GM12878 (cell line): ENCODE data around the gene WDR74. TPM values are rescaled to one million over a fixed set of nuclear protein-coding genes. Genes with fewer than 3 reads are reported as not detected.
A peak's percentile ranks its signal among the peaks of the same experiment; 100 is the strongest.

Experiments
- FOS ChIP-seq: IDR thresholded peaks from 3 replicates; pipeline ENCODE4 v1.6.1; 2011; ENCODE audit warnings: borderline replicate concordance; ENCODE audit not compliant: insufficient read length; ENCODE audit errors: extremely low read depth
- GATAD2B ChIP-seq: fragments of 450-650 bp; conservative IDR thresholded peaks from 2 replicates; pipeline ENCODE4 v1.6.1; 2017; ENCODE audit warnings: low read depth, mild to moderate bottlenecking, moderate library complexity
- IRF5 ChIP-seq: fragments of 450-650 bp; IDR thresholded peaks from 2 replicates; pipeline ENCODE4 v1.6.1; 2017; ENCODE audit warnings: borderline replicate concordance
- NFXL1 ChIP-seq: fragments of 450-650 bp; IDR thresholded peaks from 2 replicates; pipeline ENCODE4 v1.6.1; 2017; ENCODE audit warnings: antibody characterized with exemption, mild to moderate bottlenecking, borderline replicate concordance
- NFYB ChIP-seq: IDR thresholded peaks from 2 replicates; pipeline ENCODE4 v1.6.1; 2011; ENCODE audit warnings: low read depth, mild to moderate bottlenecking, low read length, improper control_type of control experiment, moderate library complexity; ENCODE audit not compliant: insufficient read depth
- POLR2A ChIP-seq: IDR thresholded peaks from 2 replicates; pipeline ENCODE4 v1.6.1; 2011; ENCODE audit warnings: low read depth, mild to moderate bottlenecking, low read length
- POU2F2 ChIP-seq: IDR thresholded peaks from 3 replicates; pipeline ENCODE4 v1.6.1; 2011; ENCODE audit warnings: low read depth, mild to moderate bottlenecking, low read length, borderline replicate concordance
- RB1 ChIP-seq: fragments of 450-650 bp; formaldehyde crosslinking; IDR thresholded peaks from 2 replicates; pipeline ENCODE4 v1.6.1; 2017; ENCODE audit warnings: mild to moderate bottlenecking, borderline replicate concordance
- RUNX3 ChIP-seq: IDR thresholded peaks from 2 replicates; pipeline ENCODE4 v1.6.1; 2012; ENCODE audit warnings: low read length, inconsistent platforms
- SMC3 ChIP-seq: IDR thresholded peaks from 2 replicates; pipeline ENCODE4 v1.6.1; 2011; ENCODE audit warnings: low read length, improper control_type of control experiment, borderline replicate concordance
- SUPT20H ChIP-seq: IDR thresholded peaks from 2 replicates; pipeline ENCODE4 v1.6.1; 2011; ENCODE audit warnings: low read depth, mild to moderate bottlenecking, low read length, moderate library complexity, borderline replicate concordance; ENCODE audit not compliant: control insufficient read depth
- TAF1 ChIP-seq: IDR thresholded peaks from 2 replicates; pipeline ENCODE4 v1.6.1; 2011; ENCODE audit warnings: mild to moderate bottlenecking, low read depth, low read length, borderline replicate concordance
- ZBTB33 ChIP-seq: fragments of 450-650 bp; IDR thresholded peaks from 2 replicates; pipeline ENCODE4 v1.6.1; 2017; ENCODE audit warnings: mild to moderate bottlenecking
- polyA plus RNA-seq, 11 experiments: library from polyadenylated mRNA; depleted of rRNA in 4 of 11; unstranded in 6 of 11; stranded (reverse) in 5 of 11; fragments of >200 nt; fragmentation: Nextera tagmentation in 4 of 11; fragmentation: Illumina TruSeq in 1 of 11; extraction: Ambion mirVana in 4 of 11; extraction: Trizol in 1 of 11; gene quantifications; 1 replicate in 1 of 11; 2 replicates in 10 of 11; pipeline versions ENCODE4 v1.2.1 to v1.2.3, GENCODE V29; 2011 to 2016; ENCODE audit warnings: inconsistent platforms in 2 of 11, missing spikeins in 2 of 11, low read depth in 1 of 11
- total RNA-seq, 4 experiments: library from RNA; depleted of rRNA in 3 of 4; stranded (reverse); fragments of >200 nt in 3 of 4; fragmentation: Illumina TruSeq in 1 of 4; extraction: Trizol in 1 of 4; gene quantifications; 2 replicates each; pipeline versions ENCODE4 v1.2.1 to v1.2.3, GENCODE V29; 2013 to 2021
- TF ChIP-seq, protein P1 (sequence below): IDR thresholded peaks from 2 replicates; pipeline ENCODE4 v1.6.1; 2012; ENCODE audit warnings: low read depth, low read length, improper control_type of control experiment
- TF ChIP-seq, protein P2 (sequence below): fragments of 450-650 bp; IDR thresholded peaks from 2 replicates; pipeline ENCODE4 v1.6.1; 2018; ENCODE audit warnings: mild to moderate bottlenecking, low read depth, moderate library complexity; ENCODE audit not compliant: partially characterized antibody
- TF ChIP-seq, protein P3 (sequence below): fragments of 450-650 bp; IDR thresholded peaks from 2 replicates; pipeline ENCODE4 v1.6.1; 2016; ENCODE audit warnings: mild to moderate bottlenecking

WDR74 gene
- total and polyA plus RNA-seq, 10 of the 15 experiments (the other 5 are each of a cell fraction or from before 2014, with no cell fraction given), result 18.2 to 103 (median 60.7) TPM

DNA sequence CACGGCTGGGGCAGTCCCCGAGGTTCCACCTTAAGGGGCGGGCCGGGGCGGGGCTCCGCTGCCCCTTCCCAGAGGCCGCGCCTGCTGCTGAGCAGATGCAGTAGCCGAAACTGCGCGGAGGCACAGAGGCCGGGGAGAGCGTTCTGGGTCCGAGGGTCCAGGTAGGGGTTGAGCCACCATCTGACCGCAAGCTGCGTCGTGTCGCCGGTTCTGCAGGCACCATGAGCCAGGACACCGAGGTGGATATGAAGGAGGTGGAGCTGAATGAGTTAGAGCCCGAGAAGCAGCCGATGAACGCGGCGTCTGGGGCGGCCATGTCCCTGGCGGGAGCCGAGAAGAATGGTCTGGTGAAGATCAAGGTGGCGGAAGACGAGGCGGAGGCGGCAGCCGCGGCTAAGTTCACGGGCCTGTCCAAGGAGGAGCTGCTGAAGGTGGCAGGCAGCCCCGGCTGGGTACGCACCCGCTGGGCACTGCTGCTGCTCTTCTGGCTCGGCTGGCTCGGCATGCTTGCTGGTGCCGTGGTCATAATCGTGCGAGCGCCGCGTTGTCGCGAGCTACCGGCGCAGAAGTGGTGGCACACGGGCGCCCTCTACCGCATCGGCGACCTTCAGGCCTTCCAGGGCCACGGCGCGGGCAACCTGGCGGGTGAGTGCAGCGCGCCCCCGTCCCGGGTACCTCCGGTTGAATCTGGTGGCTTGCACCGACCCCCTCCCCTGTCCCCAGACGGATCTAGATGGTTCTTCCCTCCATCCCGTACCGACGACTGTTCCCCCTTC is 41.6 kb upstream of the WDR74 start, which contains the start of gene SLC3A2 (continued):
- TF ChIP-seq SMC3, result no peak; the same call in 1 of the 2 replicates
- peak; percentile 75; the same call in 1 of the 2 replicates for TF ChIP-seq RB1
- peak; percentile 86 for TF ChIP-seq TAF1
- TF ChIP-seq GATAD2B, result peak; percentile 88
- TF ChIP-seq POU2F2, result peak; percentile 92
- no peak for TF ChIP-seq IRF5
- TF ChIP-seq, protein P1, sequence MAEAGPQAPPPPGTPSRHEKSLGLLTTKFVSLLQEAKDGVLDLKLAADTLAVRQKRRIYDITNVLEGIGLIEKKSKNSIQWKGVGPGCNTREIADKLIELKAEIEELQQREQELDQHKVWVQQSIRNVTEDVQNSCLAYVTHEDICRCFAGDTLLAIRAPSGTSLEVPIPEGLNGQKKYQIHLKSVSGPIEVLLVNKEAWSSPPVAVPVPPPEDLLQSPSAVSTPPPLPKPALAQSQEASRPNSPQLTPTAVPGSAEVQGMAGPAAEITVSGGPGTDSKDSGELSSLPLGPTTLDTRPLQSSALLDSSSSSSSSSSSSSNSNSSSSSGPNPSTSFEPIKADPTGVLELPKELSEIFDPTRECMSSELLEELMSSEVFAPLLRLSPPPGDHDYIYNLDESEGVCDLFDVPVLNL, result no peak
- peak; percentile 70 for TF ChIP-seq RUNX3
- TF ChIP-seq, protein P2, sequence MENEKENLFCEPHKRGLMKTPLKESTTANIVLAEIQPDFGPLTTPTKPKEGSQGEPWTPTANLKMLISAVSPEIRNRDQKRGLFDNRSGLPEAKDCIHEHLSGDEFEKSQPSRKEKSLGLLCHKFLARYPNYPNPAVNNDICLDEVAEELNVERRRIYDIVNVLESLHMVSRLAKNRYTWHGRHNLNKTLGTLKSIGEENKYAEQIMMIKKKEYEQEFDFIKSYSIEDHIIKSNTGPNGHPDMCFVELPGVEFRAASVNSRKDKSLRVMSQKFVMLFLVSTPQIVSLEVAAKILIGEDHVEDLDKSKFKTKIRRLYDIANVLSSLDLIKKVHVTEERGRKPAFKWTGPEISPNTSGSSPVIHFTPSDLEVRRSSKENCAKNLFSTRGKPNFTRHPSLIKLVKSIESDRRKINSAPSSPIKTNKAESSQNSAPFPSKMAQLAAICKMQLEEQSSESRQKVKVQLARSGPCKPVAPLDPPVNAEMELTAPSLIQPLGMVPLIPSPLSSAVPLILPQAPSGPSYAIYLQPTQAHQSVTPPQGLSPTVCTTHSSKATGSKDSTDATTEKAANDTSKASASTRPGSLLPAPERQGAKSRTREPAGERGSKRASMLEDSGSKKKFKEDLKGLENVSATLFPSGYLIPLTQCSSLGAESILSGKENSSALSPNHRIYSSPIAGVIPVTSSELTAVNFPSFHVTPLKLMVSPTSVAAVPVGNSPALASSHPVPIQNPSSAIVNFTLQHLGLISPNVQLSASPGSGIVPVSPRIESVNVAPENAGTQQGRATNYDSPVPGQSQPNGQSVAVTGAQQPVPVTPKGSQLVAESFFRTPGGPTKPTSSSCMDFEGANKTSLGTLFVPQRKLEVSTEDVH, result no peak
- TF ChIP-seq NFXL1, result no peak
- TF ChIP-seq NFYB, result no peak
- 0 out of 2 replicates have a peak, but pooled peaks have one; percentile 12 for TF ChIP-seq ZBTB33
- TF ChIP-seq, protein P3, sequence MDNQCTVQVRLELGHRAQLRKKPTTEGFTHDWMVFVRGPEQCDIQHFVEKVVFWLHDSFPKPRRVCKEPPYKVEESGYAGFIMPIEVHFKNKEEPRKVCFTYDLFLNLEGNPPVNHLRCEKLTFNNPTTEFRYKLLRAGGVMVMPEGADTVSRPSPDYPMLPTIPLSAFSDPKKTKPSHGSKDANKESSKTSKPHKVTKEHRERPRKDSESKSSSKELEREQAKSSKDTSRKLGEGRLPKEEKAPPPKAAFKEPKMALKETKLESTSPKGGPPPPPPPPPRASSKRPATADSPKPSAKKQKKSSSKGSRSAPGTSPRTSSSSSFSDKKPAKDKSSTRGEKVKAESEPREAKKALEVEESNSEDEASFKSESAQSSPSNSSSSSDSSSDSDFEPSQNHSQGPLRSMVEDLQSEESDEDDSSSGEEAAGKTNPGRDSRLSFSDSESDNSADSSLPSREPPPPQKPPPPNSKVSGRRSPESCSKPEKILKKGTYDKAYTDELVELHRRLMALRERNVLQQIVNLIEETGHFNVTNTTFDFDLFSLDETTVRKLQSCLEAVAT, result peak; percentile 91
- peak; percentile 94 for TF ChIP-seq POLR2A
- no peak for TF ChIP-seq SUPT20H
- no peak for TF ChIP-seq FOS
